Left lung (tissue), 10 donors: ENCODE data around the gene KITLG. TPM values are rescaled to one million over a fixed set of nuclear protein-coding genes. Genes with fewer than 3 reads are reported as not detected.

ENCODE experiments used
- ATAC-seq: fragments of 200-7000 bp; cut with Tn5 transposase; one replicate; pipeline ENCODE4 v1.9.1; 2020; ENCODE audit warnings: moderate library complexity
- DNase-seq, 4 donors: peaks; one replicate each; pipeline ENCODE4 v3.0.0-alpha.2; 2013 to 2020
- H3K27ac ChIP-seq, 2 donors: fragments of 200-600 bp; sonication (generic) in 1 of 2; one replicate each; pipeline versions ENCODE4 v1.5.0 to v1.8.0; 2020 to 2021
- H3K27me3 ChIP-seq, 2 donors: fragments of 200-600 bp; sonication (generic) in 1 of 2; one replicate each; pipeline versions ENCODE4 v1.5.0 to v1.8.0; 2020 to 2021
- H3K36me3 ChIP-seq, 2 donors: fragments of 200-600 bp; sonication (generic) in 1 of 2; one replicate each; pipeline versions ENCODE4 v1.5.0 to v1.8.0; 2020 to 2021
- H3K4me1 ChIP-seq, 2 donors: fragments of 200-600 bp; one replicate each; pipeline ENCODE4 v1.8.0; 2021
- H3K4me3 ChIP-seq, 2 donors: fragments of 200-600 bp; sonication (generic) in 1 of 2; one replicate each; pipeline versions ENCODE4 v1.5.0 to v1.8.0; 2020 to 2021; ENCODE audit warnings: mild to moderate bottlenecking in 1 of 2
- H3K9me3 ChIP-seq, 2 donors: fragments of 200-600 bp; sonication (generic) in 1 of 2; one replicate each; pipeline versions ENCODE4 v1.5.0 to v1.8.0; 2020 to 2021
- CTCF ChIP-seq, 2 donors: fragments of 200-600 bp; sonication (generic) in 1 of 2; IDR thresholded peaks; one replicate each; pipeline versions ENCODE4 v1.5.0 to v1.8.0; 2021; ENCODE audit warnings: antibody characterized with exemption in 2 of 2
- intact Hi-C, 2 donors: fragments of 100-400 bp; cut with DNase I; formaldehyde crosslinking; loops; one replicate each; pipeline versions ENCODE4 v1.11.2 to v1.14.2; 2022
- polyA plus RNA-seq, 6 donors: library from polyadenylated mRNA; unstranded; fragments of 120-200 nt; gene quantifications; one replicate each; pipeline ENCODE4 v1.2.1, GENCODE V29; 2013; ENCODE audit not compliant: insufficient read length in 6 of 6
- total RNA-seq, 2 donors: library from RNA; stranded (reverse); fragmentation: NEBNext Ultra II Directional; extraction: Animal tissue kit (Norgen Biotek cat#: 25700); gene quantifications; one replicate each; pipeline ENCODE4 v1.2.1, GENCODE V29; 2021
- donor health status: DM: no; HTN: yes; CAD: no.
- donor health status: DM: no; HTN: no; CAD: no.

The KITLG gene
- total and polyA plus RNA-seq, 8 donors: 35.6 to 69.1 (median 40.3) TPM

- ATAC-seq (no peak), DNase-seq (no peak)
- H3K4me1 ChIP-seq: no peaks in the 10 kb centered on the region
These were observed 78.0 kb downstream of the KITLG start for GRCh38 chr12:88501972-88502938.

GRCh38 chr12:88496891-88497371 is 83.3 kb downstream of the KITLG start:
- no peak for TF ChIP-seq CTCF (IDR thresholded peaks at IDR 0.05)
- no peak for ATAC-seq

More at GRCh38 chr12:88501972-88502938, 78.0 kb downstream of the KITLG start:
- H3K36me3 ChIP-seq: peaks cover 0 to 22% of the 10 kb centered on the region in 2 donors
- intact Hi-C loops: no loop called here
- TF ChIP-seq CTCF (IDR thresholded peaks at IDR 0.05): no peak
- no peaks in the 10 kb centered on the region for H3K9me3 ChIP-seq
- H3K4me3 ChIP-seq: no peak overlapping the region
- no peak overlapping the region for H3K27ac ChIP-seq
- H3K27me3 ChIP-seq: no peaks in the 10 kb centered on the region

GRCh38 chr12:88496429-88496828 is 83.8 kb downstream of the KITLG start:
- intact Hi-C loops: no loop called here
- H3K36me3 ChIP-seq: peaks cover 0 to 10% of the 10 kb centered on the region in 2 donors
- no peak for ATAC-seq
- no peaks in the 10 kb centered on the region for H3K4me1 ChIP-seq
- no peak overlapping the region for H3K4me3 ChIP-seq
- TF ChIP-seq CTCF (IDR thresholded peaks at IDR 0.05): no peak
- H3K27me3 ChIP-seq: no peaks in the 10 kb centered on the region
- H3K27ac ChIP-seq: no peak overlapping the region
- DNase-seq: no peak
- H3K9me3 ChIP-seq: no peaks in the 10 kb centered on the region

More at GRCh38 chr12:88496891-88497371, 83.3 kb downstream of the KITLG start:
- Histone ChIP-seq H3K9me3 (no peaks in the 10 kb centered on the region), H3K4me3 (no peak overlapping the region), H3K36me3 (peaks cover 0 to 10% of the 10 kb centered on the region in 2 donors), H3K27me3 (no peaks in the 10 kb centered on the region), H3K4me1 (no peaks in the 10 kb centered on the region), H3K27ac (no peak overlapping the region)
- intact Hi-C loops: no loop called here
- no peak for DNase-seq

- ATAC-seq: no peak
- DNase-seq: no peak
- intact Hi-C loops: no loop called here
These were observed 85.2 kb downstream of the KITLG start for GRCh38 chr12:88495031-88495430.

More at GRCh38 chr12:88495031-88495430, 85.2 kb downstream of the KITLG start:
- Histone ChIP-seq H3K9me3 (no peaks in the 10 kb centered on the region), H3K4me3 (no peak overlapping the region), H3K4me1 (no peaks in the 10 kb centered on the region), H3K27ac (no peak overlapping the region), H3K27me3 (no peaks in the 10 kb centered on the region), H3K36me3 (peaks cover 0 to 10% of the 10 kb centered on the region in 2 donors)
- TF ChIP-seq CTCF (IDR thresholded peaks at IDR 0.05): no peak
